H1 (cell line): ENCODE results near the gene WASL. TPM values are rescaled to one million over a fixed set of nuclear protein-coding genes. Genes with fewer than 3 reads are reported as not detected.
A peak's percentile ranks its signal among the peaks of the same experiment; 100 is the strongest.

Experiments
- ASH2L ChIP-seq: fragments of 200-600, 300-600 bp; sonication (generic); IDR thresholded peaks from one replicate; pipeline ENCODE4 v1.7.1; 2017; ENCODE audit warnings: low read length
- BACH1 ChIP-seq: IDR thresholded peaks from 2 replicates; pipeline ENCODE4 v1.6.1; 2012; ENCODE audit warnings: low read length, improper control_type of control experiment
- CBX8 ChIP-seq: fragments of 300-800, 300-1000 bp; sonication (generic); IDR thresholded peaks from 2 replicates; pipeline ENCODE4 v1.7.1; 2016; ENCODE audit warnings: low read depth, low read length, borderline replicate concordance
- CEBPB ChIP-seq: IDR thresholded peaks from 2 replicates; pipeline ENCODE4 v1.6.1; 2012; ENCODE audit warnings: low read depth, low read length
- CTBP2 ChIP-seq: IDR thresholded peaks from 2 replicates; pipeline ENCODE4 v1.7.0; 2011; ENCODE audit warnings: borderline replicate concordance, mild to moderate bottlenecking, moderate library complexity, mixed read lengths, low read length; ENCODE audit not compliant: insufficient read depth, insufficient read length
- HDAC6 ChIP-seq: IDR thresholded peaks from one replicate; pipeline ENCODE4 v1.7.1; 2012; ENCODE audit warnings: low read depth, mild to moderate bottlenecking, inconsistent platforms, low read length, moderate library complexity
- JUND ChIP-seq: IDR thresholded peaks from 2 replicates; pipeline ENCODE4 v1.6.1; 2011; ENCODE audit warnings: mild to moderate bottlenecking, improper control_type of control experiment, low read length
- POLR2A ChIP-seq, 2 experiments: IDR thresholded peaks; 1 replicate in 1 of 2; 2 replicates in 1 of 2; pipeline ENCODE4 v1.6.1; 2011; ENCODE audit warnings: low read depth in 2 of 2, low read length in 2 of 2, mild to moderate bottlenecking in 2 of 2; ENCODE audit errors: control extremely low read depth in 1 of 2
- POLR2AphosphoS5 ChIP-seq: IDR thresholded peaks from 2 replicates; pipeline ENCODE4 v1.6.1; 2011; ENCODE audit warnings: low read depth, low read length
- RAD21 ChIP-seq, 2 experiments: IDR thresholded peaks in 1 of 2; conservative IDR thresholded peaks in 1 of 2; 2 replicates each; pipeline ENCODE4 v1.6.1; 2011; ENCODE audit warnings: low read depth in 2 of 2, low read length in 2 of 2, improper control_type of control experiment in 1 of 2, inconsistent platforms in 1 of 2, mild to moderate bottlenecking in 1 of 2, moderate library complexity in 1 of 2
- RNF2 ChIP-seq: fragments of 200-900, 300-1000 bp; sonication (generic); IDR thresholded peaks from 2 replicates; pipeline ENCODE4 v1.7.1; 2016; ENCODE audit warnings: borderline replicate concordance, low read depth, mild to moderate bottlenecking, antibody characterized with exemption, low read length; ENCODE audit not compliant: poor library complexity, severe bottlenecking; ENCODE audit errors: missing control alignments
- SAP30 ChIP-seq: fragments of 300-600 bp; sonication (generic); IDR thresholded peaks from 2 replicates; pipeline ENCODE4 v1.7.1; 2012; ENCODE audit warnings: low read length, moderate library complexity, mild to moderate bottlenecking, inconsistent platforms; ENCODE audit not compliant: insufficient read depth, insufficient replicate concordance
- SIN3A ChIP-seq, 2 experiments: IDR thresholded peaks in 1 of 2; conservative IDR thresholded peaks in 1 of 2; 2 replicates each; pipeline ENCODE4 v1.6.1; 2011 to 2012; ENCODE audit warnings: low read length in 2 of 2, improper control_type of control experiment in 1 of 2, low read depth in 1 of 2, mild to moderate bottlenecking in 1 of 2
- SP1 ChIP-seq: IDR thresholded peaks from 2 replicates; pipeline ENCODE4 v1.6.1; 2011; ENCODE audit warnings: low read depth, low read length
- SP4 ChIP-seq: IDR thresholded peaks from 2 replicates; pipeline ENCODE4 v1.6.1; 2012; ENCODE audit warnings: low read length, inconsistent platforms
- TAF1 ChIP-seq: IDR thresholded peaks from 2 replicates; pipeline ENCODE4 v1.6.1; 2011; ENCODE audit warnings: mild to moderate bottlenecking, low read depth, low read length
- polyA plus RNA-seq, 7 experiments: library from polyadenylated mRNA; depleted of rRNA in 3 of 7; stranded (reverse) in 5 of 7; unstranded in 2 of 7; fragments of >200 nt in 5 of 7; fragments of 200-250 nt in 2 of 7; gene quantifications; 1 replicate in 5 of 7; 2 replicates in 1 of 7; 4 replicates in 1 of 7; pipeline versions ENCODE4 v1.2.1 to v1.2.3, GENCODE V29; 2011 to 2013; ENCODE audit warnings: missing spikeins in 2 of 7, mixed read lengths in 2 of 7
- total RNA-seq: library from RNA; stranded (reverse); fragmentation: NEBNext Ultra II Directional; extraction: Animal tissue kit (Norgen Biotek cat#: 25700); gene quantifications from 2 replicates; pipeline ENCODE4 v1.2.1, GENCODE V29; 2021
- TF ChIP-seq, protein P1 (sequence below): IDR thresholded peaks from 2 replicates; pipeline ENCODE4 v1.6.1; 2012; ENCODE audit warnings: inconsistent platforms

Gene WASL
- total and polyA plus RNA-seq, 2 of the 8 experiments (the other 6 are each of a cell fraction or from before 2014, with no cell fraction given): 7.7 to 38.9 TPM

GRCh38 chr7:123748734-123749536 is at the start of gene WASL (continued):
- no peak for TF ChIP-seq SAP30
- TF ChIP-seq SIN3A (conservative IDR thresholded peaks at IDR 0.05 in 1 of 2, IDR thresholded peaks at IDR 0.05 in 1 of 2; ENCODE audit: low read depth in 1 of 2, low read length in 2 of 2): peak; percentile 53 to 80; a peak in 2 of 4 replicates
- peak; percentile 93 for TF ChIP-seq JUND
- TF ChIP-seq, protein P1, sequence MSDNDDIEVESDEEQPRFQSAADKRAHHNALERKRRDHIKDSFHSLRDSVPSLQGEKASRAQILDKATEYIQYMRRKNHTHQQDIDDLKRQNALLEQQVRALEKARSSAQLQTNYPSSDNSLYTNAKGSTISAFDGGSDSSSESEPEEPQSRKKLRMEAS: peak; percentile 61; the same call in 1 of the 2 replicates
- TF ChIP-seq SP1: peak; percentile 88
- TF ChIP-seq CBX8: no peak
- no peak; the same call in 1 of the 2 replicates for TF ChIP-seq SP4
- 0 out of 2 replicates have a peak, but pooled peaks have one; percentile 5 for TF ChIP-seq BACH1
- TF ChIP-seq HDAC6: no peak
- TF ChIP-seq POLR2A (IDR thresholded peaks at IDR 0.05; ENCODE audit: control extremely low read depth in 1 of 2, low read depth in 2 of 2, low read length in 2 of 2): peak; percentile 96 to 99
- peak; percentile 96 for TF ChIP-seq ASH2L
- TF ChIP-seq RAD21 (IDR thresholded peaks at IDR 0.05 in 1 of 2, conservative IDR thresholded peaks at IDR 0.05 in 1 of 2; ENCODE audit: low read depth in 2 of 2, low read length in 2 of 2): no peak
- TF ChIP-seq CEBPB: no peak
- TF ChIP-seq TAF1: peak; percentile 96
- peak; percentile 97 for TF ChIP-seq POLR2AphosphoS5
- TF ChIP-seq RNF2: no peak
- no peak for TF ChIP-seq CTBP2
